Measurements from ENCODE around the gene CSGALNACT2. TPM values are rescaled to one million over a fixed set of nuclear protein-coding genes. Genes with fewer than 3 reads are reported as not detected.

CSGALNACT2 gene
- total RNA-seq, 2 experiments from 2014 or later, result 17.0 to 17.4 TPM

GRCh38 chr10:43229208-43230061, 91.2 kb downstream of the CSGALNACT2 start:
- POLR2A ChIA-PET, result no interaction called here
- CTCF ChIA-PET, result interaction anchor here (1.0 to 1.8 kb wide), 2 partner anchors 8 to 27 kb away, joined by 3 to 4 read pairs; no protein-coding TSS in a partner anchor

- ChIA-PET POLR2A (no interaction called here), CTCF (interaction anchor here (1.0 to 1.8 kb wide), 2 partner anchors 9 to 28 kb away, joined by 3 to 4 read pairs; no protein-coding TSS in a partner anchor)
Observed at GRCh38 chr10:43230101-43230908, 92.1 kb downstream of the CSGALNACT2 start.

- ChIA-PET POLR2A (no interaction called here), CTCF (interaction anchor here (1.8 kb wide), 1 partner anchor 10 kb away, joined by 4 read pairs; no protein-coding TSS in a partner anchor)
Observed at GRCh38 chr10:43230909-43231522, 92.8 kb downstream of the CSGALNACT2 start.

- ChIA-PET POLR2A (no interaction called here), CTCF (interaction anchor here (1.8 kb wide), 1 partner anchor 11 kb away, joined by 4 read pairs; no protein-coding TSS in a partner anchor)
Observed at GRCh38 chr10:43231523-43232078, 93.4 kb downstream of the CSGALNACT2 start.

GRCh38 chr10:43233601-43234430, 95.6 kb downstream of the CSGALNACT2 start:
- CTCF ChIA-PET, result no interaction called here
- POLR2A ChIA-PET, result no interaction called here

- POLR2A ChIA-PET, result no interaction called here
- CTCF ChIA-PET, result no interaction called here
Observed at GRCh38 chr10:43234471-43235041, 96.3 kb downstream of the CSGALNACT2 start.

Other genes with a start within 250 kb of the CSGALNACT2 start
- under 1 TPM in 1 of 2 experiments, not detected in 1; 0.04 TPM for gene RET, start 61.4 kb upstream of the CSGALNACT2 start, total RNA-seq
- 1 to 10 TPM; 1.8 to 2.6 TPM for gene RASGEF1A, start 128.6 kb downstream of the CSGALNACT2 start, total RNA-seq
- not detected for gene FXYD4, start 233.2 kb downstream of the CSGALNACT2 start, total RNA-seq